ENCODE data around the gene GALNTL6. TPM values are rescaled to one million over a fixed set of nuclear protein-coding genes. Genes with fewer than 3 reads are reported as not detected.
A peak's percentile ranks its signal among the peaks of the same experiment; 100 is the strongest.
"Not testable (repeated sequence)": the region's sequence is repeated elsewhere in the genome, so short reads cannot be mapped to it uniquely, and the experiment has no call there.

GALNTL6 gene
- polyA plus RNA-seq, 3 donors, result 0.79 to 1.5 (median 1.0) TPM

DNA sequence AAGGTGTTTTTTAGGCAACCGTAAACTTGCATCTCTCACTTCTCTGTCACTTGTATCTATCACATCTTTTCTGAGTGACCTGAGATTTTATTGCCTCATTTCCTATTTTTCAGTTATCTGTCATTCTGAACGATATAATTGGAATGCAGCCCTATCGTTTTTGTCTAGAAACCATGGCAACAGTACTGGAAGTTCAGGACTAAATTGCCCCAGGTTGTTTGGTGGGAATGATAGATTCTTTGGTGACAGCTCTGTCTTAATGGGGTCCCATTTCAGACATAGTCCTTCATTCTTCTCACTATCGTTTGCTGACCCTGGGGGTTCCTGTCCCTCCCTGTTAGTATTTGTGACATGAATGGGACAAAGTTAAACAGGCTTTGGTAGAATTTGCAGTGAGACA is 1087.7 kb downstream of the GALNTL6 start:
- no peak for DNase-seq (ENCODE audit: extremely low read depth in 1 of 11, low read depth in 9 of 11, low spot score in 4 of 11)

DNA sequence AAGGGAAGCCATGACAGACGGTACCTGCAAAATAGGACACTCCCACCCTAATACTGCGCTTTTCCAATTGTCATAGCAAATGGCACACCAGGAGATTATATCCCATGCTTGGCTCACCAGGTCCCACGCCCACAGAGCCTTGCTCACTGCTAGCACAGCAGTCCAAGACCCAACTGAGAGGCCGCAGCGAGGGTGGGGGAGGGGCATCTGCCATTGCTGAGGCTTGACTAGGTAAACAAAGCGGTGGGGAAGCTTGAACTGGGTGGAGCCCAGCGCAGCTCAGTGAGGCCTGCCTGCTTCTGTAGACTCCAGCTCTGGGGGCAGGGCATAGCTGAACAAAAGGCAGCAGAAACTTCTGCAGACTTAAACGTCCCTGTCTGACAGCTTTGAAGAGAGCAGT is 1099.3 kb downstream of the GALNTL6 start:
- DNase-seq (ENCODE audit: extremely low read depth in 1 of 11, low read depth in 9 of 11, low spot score in 4 of 11), result not testable (repeated sequence)

DNA sequence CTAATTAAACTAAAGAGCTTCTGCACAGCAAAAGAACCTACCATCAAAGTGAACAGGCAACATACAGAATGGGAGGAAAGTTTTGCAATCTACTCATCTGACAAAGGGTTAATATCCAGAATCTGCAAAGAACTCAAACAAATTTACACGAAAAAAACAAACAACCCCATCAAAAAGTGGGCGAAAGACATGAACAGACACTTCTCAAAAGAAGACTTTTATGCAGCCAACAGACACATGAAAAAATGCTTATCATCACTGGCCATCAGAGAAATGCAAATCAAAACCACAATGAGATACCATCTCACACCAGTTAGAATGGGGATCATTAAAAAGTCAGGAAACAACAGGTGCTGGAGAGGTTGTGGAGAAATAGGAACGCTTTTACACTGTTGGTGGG is 1104.2 kb downstream of the GALNTL6 start:
- not testable (repeated sequence) for DNase-seq (ENCODE audit: extremely low read depth in 1 of 11, low read depth in 9 of 11, low spot score in 4 of 11)

DNA sequence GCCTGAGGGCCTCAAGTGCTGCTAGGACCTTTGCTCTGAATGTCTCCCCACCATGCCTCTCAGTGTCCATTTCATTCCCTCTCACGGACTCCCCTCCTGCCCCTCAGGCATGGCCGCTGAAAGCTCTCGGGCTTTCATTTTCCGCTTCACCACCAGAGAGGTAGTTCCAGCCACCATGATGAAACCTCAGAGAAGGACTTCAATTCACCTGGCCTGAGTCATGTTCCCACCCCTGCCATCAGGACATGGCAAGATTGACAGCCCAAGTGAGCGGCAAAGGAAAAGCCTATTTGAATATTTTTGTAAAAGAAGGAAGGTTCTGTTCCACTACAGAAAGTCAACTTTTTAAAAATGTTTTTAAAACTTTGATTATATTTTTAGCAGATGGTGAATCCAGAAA is 1106.1 kb downstream of the GALNTL6 start:
- DNase-seq (ENCODE audit: extremely low read depth in 1 of 11, low read depth in 9 of 11, low spot score in 4 of 11), result no peak

DNA sequence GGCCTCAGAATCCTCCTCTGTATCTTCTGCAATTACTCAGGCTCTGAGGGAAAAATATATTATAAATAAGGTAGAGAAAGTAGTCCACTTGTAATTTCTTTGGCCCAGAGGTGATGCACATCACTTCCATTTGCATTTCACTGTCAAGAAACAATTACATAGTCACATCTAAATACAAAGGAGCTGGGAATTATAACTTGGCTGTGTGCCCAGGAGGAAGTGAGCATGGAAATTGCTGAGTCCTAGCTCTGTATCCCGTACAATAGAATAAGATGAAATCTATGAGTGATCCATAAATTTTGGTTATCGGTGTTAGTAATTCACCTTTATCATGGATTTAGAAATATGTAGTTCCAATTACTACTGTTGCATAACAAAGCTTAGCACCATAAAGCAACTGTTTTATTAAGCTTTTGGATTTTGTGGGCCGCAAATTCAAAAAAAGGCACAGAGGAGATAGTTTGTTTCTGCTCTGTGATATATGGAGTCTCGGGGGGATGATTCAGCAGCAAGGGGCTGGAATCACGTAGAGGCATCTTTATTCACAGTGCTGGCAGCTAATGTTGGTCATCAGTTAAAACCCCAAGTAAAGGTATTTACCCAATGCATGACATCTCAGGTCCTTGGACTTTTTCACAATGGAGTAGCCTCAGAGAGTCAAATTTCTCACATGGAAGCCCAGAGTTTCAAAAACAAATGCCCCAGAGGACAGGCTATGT is 1114.1 kb downstream of the GALNTL6 start:
- DNase-seq (ENCODE audit: extremely low read depth in 1 of 11, low read depth in 9 of 11, low spot score in 4 of 11), result no peak

DNA sequence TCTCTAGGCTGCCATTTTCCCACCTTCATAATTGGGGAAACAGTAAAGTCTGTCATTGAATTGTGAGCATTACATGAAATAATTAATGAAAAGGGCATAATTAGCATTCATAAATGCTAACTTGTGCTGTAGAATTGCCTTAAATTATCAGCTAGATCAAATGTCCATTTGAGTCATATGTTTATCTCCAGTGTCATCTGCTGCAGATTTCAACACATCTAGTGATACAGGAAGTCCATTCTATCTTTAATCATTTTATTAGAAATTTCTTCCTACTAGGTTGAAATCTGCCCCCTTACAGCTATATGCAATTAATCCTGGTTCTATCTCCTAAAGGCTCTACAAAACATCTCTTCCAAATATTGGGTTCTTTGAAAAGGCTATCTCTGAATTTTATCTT is 1115.1 kb downstream of the GALNTL6 start:
- no peak for DNase-seq (ENCODE audit: extremely low read depth in 1 of 11, low read depth in 9 of 11, low spot score in 4 of 11)

DNA sequence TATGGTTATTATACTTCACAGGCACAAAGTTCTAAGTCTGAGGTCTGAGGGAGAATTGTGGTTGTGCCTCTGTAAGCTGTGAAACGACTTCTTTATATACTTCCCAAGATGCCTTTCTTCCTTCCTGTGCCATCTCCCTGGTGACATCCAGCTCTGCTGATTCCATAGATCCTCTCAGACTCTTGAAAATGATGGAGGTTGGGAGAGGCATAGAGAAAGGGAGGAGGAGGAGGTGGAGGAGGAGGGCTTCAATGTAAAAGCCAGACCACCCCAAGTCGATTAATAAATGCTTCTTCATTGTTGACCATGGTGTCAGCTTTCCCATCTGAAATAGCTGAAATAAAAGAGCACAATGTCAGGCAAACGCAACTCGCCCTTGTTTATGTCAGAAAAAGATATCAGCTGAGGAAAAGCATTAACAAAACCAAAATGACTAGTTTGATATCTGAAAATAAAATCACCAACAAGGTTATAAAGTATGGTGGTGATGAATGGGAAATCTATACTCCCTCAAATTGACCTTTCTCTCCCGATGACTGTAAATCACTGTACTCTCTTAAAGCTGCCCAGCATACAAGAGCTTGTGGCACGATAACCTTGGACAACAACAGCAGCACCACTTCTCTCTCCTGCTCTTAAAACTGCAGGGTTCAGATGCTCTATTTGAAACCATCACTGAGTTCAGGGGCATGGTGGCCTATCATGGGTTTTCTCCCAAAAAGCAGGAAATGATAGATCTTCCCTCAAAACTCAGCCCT is 1125.0 kb downstream of the GALNTL6 start:
- DNase-seq (ENCODE audit: extremely low read depth in 1 of 11, low read depth in 9 of 11, low spot score in 4 of 11), result peak in 3 of 11 donors; percentile 3 to 11 (median 6)

DNA sequence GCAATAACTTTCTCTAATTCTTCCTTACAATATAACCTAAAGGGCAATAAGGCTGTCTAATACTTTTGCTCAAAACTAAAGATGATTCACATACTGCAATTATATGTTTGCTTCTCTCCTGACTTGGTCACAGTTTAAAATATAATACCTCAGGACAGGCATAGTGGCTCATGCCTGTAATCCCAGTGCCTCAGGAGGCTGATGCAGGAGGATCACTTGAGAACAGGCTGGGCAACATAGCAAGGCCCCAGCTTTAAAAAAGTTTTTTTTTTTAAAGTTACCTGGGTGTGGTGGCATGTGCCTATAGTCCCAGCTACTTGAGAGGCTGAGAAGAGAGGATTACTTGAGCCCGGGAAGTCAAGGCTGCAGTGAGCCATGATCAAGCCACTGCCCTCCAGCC is 1125.7 kb downstream of the GALNTL6 start:
- no peak for DNase-seq (ENCODE audit: extremely low read depth in 1 of 11, low read depth in 9 of 11, low spot score in 4 of 11)

DNA sequence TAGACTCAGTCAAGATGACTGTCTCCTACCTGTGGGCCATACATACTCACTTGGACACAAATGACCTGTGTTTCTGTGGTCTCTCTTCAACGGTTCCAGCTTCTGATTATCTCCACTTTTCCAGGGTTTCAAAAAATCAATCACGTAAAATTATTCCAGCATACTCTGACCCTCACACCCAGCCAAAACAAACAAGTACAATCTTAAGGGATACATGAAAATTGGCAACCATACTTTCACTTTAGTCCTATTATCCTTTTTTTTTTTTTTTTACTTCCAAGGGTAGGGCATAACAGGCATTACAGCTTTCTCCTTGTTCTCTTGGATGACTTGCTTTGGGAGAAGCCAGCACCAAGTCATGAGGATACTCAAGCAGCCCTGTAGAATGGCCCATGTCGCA is 1129.6 kb downstream of the GALNTL6 start:
- no peak for DNase-seq (ENCODE audit: extremely low read depth in 1 of 11, low read depth in 9 of 11, low spot score in 4 of 11)

DNA sequence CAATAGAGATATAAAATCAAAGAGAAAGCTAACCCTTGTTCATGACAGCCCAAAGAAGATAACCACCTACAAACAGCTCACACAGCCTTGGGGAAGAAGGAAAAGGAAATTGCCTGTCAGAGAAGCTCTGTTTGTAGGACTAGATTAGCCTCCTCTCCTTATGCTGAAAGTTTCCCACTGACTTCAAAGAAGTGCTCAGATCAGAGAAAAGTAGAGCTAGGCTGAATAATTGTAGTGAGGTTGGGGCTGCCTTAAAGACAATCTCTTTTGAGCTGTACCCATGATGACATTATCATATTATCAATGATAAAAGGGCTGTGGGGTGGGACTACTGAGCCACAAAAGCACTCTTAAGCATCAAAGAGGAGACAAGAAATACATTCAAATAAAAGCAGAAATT is 1132.4 kb downstream of the GALNTL6 start:
- DNase-seq (ENCODE audit: extremely low read depth in 1 of 11, low read depth in 9 of 11, low spot score in 4 of 11), result no peak

DNA sequence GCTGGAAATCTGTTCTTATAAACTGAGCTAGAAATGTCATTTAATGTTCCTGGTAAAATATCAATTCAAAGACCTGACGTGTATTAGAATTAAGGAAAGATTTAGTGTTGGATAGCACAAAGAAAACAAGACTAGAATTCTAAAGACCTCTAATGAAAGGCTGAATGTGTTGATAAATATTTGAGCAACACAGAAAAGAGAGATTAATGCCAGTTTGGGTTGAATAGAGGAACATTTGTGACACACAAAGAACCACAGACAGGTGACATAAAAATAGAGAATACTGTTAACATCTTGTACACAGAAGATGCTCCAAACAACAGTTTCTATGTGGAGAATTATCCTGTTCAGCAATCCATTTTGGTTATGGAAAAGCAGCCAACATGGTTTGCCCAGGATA is 1133.3 kb downstream of the GALNTL6 start:
- no peak for DNase-seq (ENCODE audit: extremely low read depth in 1 of 11, low read depth in 9 of 11, low spot score in 4 of 11)

DNA sequence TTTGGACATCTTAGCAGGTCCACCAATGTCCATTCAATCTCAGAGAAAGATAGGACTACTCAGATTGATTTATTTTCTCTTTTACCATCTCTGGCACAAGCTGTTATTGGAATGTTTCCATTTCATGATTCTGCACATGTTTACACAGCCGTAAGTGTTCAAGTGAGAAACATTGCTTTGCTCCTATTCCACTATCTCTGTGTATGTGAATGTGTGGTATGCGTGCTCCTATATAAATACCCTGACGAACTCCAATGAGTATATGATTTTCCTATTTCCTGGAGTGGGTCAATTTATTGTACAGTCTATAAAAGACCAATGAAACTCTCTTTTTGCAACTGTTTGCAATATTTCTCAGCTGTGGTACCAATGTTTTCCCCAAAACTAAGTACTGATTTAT is 1134.4 kb downstream of the GALNTL6 start:
- DNase-seq (ENCODE audit: extremely low read depth in 1 of 11, low read depth in 9 of 11, low spot score in 4 of 11), result no peak

DNA sequence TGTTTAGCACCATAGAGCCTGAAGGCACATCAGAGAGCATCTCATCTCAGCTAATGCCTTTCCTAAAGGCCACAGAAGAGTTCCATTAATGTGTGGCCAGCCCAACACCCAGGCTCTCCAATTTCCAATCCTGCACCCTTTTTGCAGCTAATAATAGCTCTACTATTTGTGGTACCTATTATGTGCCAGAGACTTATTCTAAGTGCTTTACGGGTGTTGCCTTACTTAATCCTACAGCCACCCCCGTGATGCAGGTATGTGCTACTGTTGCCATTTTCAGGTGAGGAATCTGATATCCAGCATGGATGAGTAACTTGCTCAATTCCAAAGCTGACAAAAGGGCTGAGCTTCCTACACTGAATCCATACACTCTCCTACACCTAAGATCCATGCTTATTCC is 1137.8 kb downstream of the GALNTL6 start:
- DNase-seq (ENCODE audit: extremely low read depth in 1 of 11, low read depth in 9 of 11, low spot score in 4 of 11), result no peak

DNA sequence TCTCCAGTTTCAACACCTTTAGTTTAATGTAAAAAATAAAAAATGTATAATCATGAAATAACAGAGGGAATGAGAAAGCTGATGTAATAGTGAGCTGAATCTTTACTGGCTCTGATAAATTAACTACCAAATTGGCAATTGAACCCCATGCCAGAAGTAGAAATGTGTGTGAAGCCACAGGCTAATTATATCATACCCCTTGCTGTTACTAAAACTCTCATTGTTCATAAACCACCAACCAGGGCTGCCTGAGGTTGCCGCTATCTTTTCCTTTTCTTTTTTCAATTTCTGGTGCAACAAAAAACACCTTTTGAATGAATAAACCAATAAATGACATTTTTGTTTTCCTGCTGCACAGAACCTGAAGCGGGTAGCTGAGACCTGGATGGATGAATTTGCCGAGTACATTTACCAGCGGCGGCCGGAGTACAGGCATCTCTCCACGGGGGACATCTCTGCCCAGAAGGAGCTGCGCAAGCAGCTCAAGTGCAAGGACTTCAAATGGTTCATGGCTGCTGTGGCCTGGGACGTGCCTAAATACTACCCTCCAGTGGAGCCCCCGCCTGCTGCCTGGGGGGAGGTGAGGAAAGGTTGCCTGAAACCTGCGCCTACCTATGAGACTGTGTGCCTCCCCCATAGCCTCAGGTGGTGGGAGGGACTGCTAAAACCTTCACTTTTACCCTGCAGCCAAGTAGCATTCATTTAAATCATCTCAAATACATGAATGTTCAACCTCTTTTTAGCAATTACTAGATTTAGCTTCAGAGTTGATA is 1138.7 kb downstream of the GALNTL6 start:
- no peak for DNase-seq (ENCODE audit: extremely low read depth in 1 of 11, low read depth in 9 of 11, low spot score in 4 of 11)

DNA sequence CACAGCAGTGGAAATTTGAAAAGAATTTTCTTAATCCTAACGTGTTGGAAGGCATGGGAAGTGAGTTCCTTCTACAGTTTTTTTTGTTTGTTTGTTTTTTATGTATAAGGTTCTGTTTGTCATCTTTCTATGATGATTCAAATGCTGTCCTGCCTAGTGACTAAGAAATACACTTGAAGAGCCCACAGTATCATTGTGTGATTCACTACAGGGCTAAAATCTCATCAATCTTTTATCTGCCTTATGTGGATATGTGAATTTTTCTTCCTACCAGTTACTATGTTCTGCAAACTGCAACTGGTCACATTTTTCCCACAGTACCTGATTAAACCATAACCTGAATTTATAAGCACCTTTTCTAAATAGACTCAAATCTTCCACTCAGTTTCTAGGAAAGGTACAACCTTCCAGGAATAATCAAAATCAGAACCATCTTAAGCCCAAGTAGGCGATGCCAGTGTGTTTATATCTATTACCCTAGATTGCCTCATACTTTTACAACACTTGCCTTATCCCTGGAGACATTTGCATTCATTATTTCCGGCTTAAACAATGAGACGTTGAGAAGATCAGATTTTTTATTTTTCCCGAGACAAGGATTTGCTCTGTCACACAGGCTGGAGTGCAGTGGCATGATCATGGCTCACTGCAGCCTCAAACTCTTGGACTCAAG is 1140.8 kb downstream of the GALNTL6 start:
- DNase-seq (ENCODE audit: extremely low read depth in 1 of 11, low read depth in 9 of 11, low spot score in 4 of 11), result no peak

DNA sequence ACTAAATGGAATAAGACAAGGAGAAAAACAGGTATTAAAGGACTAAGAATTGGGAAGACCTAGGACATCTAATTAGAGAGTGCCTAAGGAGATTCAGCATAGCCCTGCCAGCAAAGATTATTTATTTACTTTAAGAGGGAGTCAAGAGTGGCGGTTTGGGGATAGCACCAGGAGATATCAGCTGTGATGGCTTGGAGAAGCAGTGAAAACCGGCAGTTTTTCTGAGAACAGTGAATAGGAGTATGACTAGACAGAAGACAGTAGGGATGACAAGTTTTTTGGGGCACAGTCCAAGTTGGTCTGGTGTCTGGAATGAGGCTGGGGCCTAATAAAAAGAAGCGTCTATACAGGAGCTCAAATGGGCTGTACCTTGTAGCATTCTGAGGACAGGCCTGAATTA is 1143.1 kb downstream of the GALNTL6 start:
- not testable (repeated sequence) for DNase-seq (ENCODE audit: extremely low read depth in 1 of 11, low read depth in 9 of 11, low spot score in 4 of 11)

DNA sequence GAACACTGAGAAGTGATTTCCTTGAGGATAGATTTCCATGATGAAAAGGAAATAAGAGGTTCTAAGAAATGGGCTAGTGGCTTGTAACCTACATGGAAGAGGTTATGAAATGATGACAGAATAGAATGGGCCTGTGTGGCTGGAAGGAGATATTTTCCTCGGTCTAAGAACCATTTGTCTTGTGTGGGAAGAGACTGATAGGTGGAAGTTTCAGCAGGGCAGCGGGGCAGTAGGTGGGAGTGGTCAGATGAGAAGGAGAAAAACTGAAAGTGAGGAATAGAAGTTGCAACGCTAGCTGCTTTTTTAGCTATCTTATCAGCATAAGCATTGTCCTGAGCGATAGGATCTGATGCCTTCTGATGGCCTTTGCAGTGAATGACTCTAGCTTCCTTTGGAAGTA is 1144.0 kb downstream of the GALNTL6 start:
- no peak for DNase-seq (ENCODE audit: extremely low read depth in 1 of 11, low read depth in 9 of 11, low spot score in 4 of 11)

DNA sequence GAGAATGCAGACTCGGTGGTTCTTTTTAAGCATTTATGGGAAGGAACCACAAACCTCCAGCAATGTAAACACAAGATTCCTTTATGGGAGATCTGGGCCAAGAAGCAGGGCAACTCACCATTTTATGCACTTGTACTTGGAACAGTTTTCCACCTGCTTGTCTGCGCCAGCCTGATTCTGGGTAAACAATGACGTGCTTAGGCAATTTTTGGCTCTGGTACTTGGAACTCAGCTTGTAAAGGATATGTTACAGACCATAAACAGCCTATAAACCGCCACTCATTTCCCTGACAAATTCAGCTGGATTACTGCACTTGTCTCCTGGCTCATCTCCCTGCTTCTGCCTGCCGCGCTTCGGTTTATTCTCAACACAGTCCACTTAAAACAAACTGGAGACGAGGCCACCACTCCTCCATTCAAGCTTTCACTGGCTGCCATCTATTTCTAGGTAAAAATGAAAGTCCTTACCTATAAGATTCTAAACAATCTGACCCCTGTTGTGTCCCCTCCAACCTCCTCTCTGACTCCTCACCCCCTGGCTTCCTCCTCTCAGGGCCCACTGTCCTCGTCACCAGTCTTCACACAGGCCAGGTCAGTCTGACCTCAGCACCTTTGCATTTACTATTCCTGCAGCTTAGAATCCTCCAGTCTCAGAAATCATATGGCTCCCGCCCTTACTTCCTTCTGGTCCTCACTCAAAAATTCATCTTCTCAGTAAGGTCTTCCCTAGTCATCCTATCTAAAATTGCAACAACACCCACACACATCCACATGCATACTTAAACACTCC is 1149.6 kb downstream of the GALNTL6 start:
- peak in 9 of 11 donors; percentile 8 to 46 (median 21) for DNase-seq (ENCODE audit: extremely low read depth in 1 of 11, low read depth in 9 of 11, low spot score in 4 of 11)

Data from renal cortex interstitium (tissue), 11 donors.